Activated naive CD8-positive, alpha-beta T cell treated with anti-CD3 and anti-CD28 coated beads for 36 hours (primary cell): Measurements from ENCODE around the gene ACCSL. TPM values are rescaled to one million over a fixed set of nuclear protein-coding genes. Genes with fewer than 3 reads are reported as not detected.

Source experiments
- DNase-seq: peaks from one replicate; pipeline ENCODE4 v3.0.0; 2021
- H3K27ac Mint-ChIP-seq: one replicate; pipeline ENCODE4 v1.8.0; 2022; ENCODE audit warnings: mild to moderate bottlenecking, moderate library complexity, mixed read lengths
- H3K27me3 Mint-ChIP-seq: one replicate; pipeline ENCODE4 v1.8.0; 2022; ENCODE audit warnings: mild to moderate bottlenecking, mixed read lengths
- H3K36me3 Mint-ChIP-seq: one replicate; pipeline ENCODE4 v1.8.0; 2021; ENCODE audit warnings: mild to moderate bottlenecking, mixed read lengths
- H3K4me1 Mint-ChIP-seq: one replicate; pipeline ENCODE4 v1.8.0; 2021; ENCODE audit warnings: mixed read lengths
- H3K4me3 Mint-ChIP-seq: one replicate; pipeline ENCODE4 v1.8.0; 2022; ENCODE audit warnings: mild to moderate bottlenecking, moderate library complexity, mixed read lengths
- H3K9me3 Mint-ChIP-seq: one replicate; pipeline ENCODE4 v1.8.0; 2022; ENCODE audit warnings: mixed read lengths
- total RNA-seq, 2 experiments: library from RNA; stranded (reverse); gene quantifications; one replicate each; pipeline ENCODE4 v1.2.3, GENCODE V29; 2021

Gene ACCSL
- total RNA-seq, 2 experiments from 2014 or later = not detected

DNA sequence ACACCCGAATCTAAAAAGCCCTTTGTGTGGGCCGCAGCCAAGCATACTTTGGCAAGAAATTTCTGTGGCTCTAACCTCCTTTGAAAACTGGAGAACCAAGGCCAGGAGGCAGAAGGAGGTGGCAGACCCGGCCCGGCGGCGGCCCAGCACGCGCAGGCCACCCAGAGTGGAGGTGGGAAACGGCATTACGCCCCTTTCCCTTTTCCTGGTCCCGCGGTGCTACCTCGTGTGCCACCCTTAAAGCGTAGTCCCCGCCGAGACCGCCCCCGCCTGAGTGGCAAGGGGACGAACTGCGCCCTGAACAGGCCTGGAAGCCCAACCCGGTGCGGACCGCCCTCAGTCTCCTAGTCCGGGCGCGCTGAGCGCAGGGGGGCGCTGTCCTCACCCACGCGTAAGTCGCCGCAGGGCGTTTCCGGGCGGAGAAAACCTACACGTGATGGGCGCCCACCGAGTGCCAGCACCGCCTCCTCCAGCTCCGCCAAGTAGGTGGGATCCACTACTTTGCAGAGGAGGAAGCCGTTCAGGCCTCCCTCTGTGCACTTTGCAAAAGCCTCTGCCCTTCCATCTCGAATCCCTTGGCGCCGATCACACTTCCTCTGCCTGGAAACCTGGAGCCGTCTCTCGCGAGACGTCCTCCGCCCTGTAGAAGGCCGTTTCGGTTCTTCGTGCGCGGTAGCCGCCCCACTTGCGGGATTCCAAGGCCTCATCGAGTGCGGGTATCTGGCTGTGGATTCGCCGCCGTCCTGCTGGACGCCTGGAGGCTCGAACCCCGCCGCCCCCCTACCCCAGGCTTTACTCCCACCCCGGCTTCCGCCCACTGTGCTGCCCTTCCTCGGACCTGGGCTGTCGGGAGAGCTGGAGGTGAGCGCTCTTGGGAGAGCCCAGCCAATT lies 18.3 kb downstream of the ACCSL start, which contains the start of gene ACCS:
TSS of gene ACCS (plus strand) at position 430 of the 891 bp plus-strand sequence. CDS start 1,358 bp downstream, outside the sequence.
- Mint-ChIP-seq H3K27me3 (no peaks in the 10 kb centered on the region), H3K27ac (peak within 1 kb of the TSS; percentile 89), H3K9me3 (no peaks in the 10 kb centered on the region), H3K4me3 (peak within 1 kb of the TSS; percentile 84), H3K36me3 (no peaks in the 10 kb centered on the region), H3K4me1 (peaks cover 15% of the 10 kb centered on the region)
- peak; percentile 89 for DNase-seq

DNA sequence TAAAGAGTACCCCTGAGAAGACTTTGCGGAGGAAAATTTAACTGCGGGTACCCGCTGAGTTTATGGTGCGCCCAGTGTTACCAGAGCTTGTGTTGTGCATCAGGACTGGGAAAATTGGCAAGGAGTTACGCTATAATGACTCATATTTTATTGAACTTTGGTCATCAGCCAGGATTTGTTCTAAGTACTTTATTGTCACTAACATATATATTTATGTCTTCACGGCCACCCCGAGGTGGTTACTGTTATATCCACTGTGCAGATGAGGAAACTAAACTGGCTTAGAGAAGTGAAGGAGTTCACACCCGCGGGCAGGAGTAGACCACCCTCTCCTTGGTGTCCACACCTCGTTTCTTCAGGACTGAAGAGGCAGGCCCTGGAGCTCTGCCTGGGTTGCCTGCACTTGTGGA lies 19.0 kb downstream of the ACCSL start:
- Mint-ChIP-seq H3K4me3 (peak overlapping the region; percentile 84), H3K27ac (peak overlapping the region; percentile 89), H3K4me1 (peaks cover 15% of the 10 kb centered on the region), H3K27me3 (no peaks in the 10 kb centered on the region), H3K9me3 (no peaks in the 10 kb centered on the region), H3K36me3 (no peaks in the 10 kb centered on the region)
- DNase-seq = no peak

DNA sequence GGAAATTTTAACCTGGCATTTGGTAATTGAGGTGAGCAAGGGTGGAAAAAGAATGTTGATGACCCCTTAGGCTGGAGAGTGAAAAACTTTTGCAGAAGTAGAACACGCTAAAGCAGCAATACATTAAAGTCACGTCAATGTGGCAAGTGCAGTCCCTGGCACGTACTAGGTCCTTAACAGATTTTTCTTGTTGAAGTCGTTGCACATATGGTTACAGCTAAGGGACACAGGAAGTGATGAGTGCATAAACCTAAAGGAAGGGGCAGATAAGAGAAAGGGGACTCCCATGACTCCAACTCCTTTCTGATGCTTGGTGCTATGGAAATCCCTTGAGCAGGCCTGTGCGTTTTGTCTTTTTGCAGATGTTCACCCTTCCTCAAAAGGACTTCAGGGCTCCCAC lies 19.5 kb downstream of the ACCSL start:
- no peaks in the 10 kb centered on the region for H3K36me3 Mint-ChIP-seq
- H3K27ac Mint-ChIP-seq = no peak overlapping the region

DNA sequence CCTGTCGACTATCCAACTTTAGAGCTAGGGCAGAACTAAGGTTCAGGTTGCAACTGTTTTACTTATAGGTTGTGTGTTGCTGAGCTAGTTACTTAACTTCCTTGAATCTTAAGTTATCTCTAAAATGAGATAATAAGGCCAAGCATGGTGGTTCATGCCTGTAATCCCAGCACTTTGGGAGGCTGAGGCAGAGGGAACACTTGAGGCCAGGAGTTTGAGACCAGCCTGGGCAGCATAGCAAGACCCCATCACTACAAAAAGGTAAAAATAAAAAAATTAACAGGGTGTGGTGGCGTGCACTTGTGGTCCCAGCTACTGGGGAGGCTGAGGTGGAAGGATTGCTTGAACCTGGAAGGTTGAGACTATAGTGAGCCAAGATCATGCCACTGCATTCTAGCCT lies 20.4 kb downstream of the ACCSL start:
- no peak for DNase-seq
- Mint-ChIP-seq H3K4me3 (no peak overlapping the region), H3K4me1 (peaks cover 15% of the 10 kb centered on the region), H3K9me3 (no peaks in the 10 kb centered on the region), H3K27ac (no peak overlapping the region), H3K27me3 (no peaks in the 10 kb centered on the region), H3K36me3 (no peaks in the 10 kb centered on the region)

More for the DNA sequence above, 19.5 kb downstream of the ACCSL start:
- H3K27me3 Mint-ChIP-seq = no peaks in the 10 kb centered on the region
- H3K4me1 Mint-ChIP-seq = peaks cover 15% of the 10 kb centered on the region
- H3K9me3 Mint-ChIP-seq = no peaks in the 10 kb centered on the region
- H3K4me3 Mint-ChIP-seq = peak overlapping the region; percentile 84
- no peak for DNase-seq

DNA sequence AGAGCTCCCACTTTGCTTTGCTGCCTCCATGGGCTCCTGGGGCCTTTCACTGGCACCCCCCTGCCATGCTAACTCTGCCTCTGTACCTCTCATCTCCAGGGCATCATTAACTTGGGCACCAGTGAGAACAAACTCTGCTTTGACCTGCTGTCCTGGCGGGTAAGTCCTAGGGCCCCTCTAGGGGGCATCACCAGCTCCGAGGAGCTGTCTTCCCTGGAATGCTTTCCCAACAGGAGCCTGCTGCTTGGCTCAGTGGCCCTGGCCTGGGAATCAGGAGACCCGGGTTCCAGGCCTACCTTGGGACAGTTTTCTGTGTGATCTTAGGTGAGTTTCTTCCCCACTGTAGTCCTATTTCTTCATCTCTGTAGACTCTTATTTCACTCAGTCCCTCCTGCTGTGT lies 23.4 kb downstream of the ACCSL start:
- DNase-seq = no peak
- peaks cover 7% of the 10 kb centered on the region for H3K4me1 Mint-ChIP-seq
- H3K9me3 Mint-ChIP-seq = no peaks in the 10 kb centered on the region
- no peak overlapping the region for H3K4me3 Mint-ChIP-seq
- H3K27ac Mint-ChIP-seq = no peak overlapping the region
- no peaks in the 10 kb centered on the region for H3K27me3 Mint-ChIP-seq
- no peaks in the 10 kb centered on the region for H3K36me3 Mint-ChIP-seq

DNA sequence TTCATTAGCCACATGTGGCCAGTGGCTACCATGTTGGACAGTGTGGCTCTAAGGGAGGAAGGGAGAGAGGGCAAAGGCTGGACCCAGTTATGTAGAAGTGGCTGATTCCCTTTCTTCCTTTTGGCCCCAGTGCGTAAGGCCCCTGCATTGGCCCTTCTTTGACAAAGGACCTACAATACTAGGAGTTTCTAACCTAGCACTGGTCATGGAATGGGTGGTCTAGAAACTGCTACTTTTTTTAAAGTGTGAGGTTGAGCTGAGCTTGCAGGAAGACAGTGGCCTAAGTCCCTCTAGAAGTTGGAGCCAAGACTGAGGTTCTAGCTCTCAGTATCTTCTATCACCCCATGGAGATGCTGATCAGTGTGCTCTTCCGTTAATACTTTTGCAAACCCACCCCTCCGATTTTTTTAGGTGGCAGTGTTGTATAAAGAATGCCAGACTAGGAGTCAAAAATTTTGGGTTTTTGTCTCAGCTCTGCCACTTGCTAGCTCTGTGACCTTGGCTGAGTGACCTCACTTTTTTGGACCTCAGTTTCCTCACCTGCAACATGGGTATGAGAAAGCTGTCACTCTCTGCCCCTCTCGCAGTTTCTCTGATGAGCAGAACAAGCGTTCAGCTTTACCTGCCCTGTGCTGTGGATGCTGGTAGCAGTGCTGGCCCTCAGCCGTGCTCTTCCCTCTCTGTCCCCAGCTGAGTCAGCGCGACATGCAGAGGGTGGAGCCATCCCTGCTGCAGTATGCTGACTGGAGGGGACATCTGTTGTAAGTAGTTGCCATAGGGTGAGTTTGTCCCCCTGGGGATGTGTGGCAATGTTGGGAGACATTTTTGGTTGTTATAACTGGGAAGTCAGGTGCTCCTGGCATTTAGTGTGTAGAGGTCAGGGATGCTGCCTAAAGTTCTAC lies 25.2 kb downstream of the ACCSL start:
- no peaks in the 10 kb centered on the region for H3K27me3 Mint-ChIP-seq
- no peak for DNase-seq
- H3K4me1 Mint-ChIP-seq = peaks cover 2% of the 10 kb centered on the region
- H3K27ac Mint-ChIP-seq = no peak overlapping the region
- no peaks in the 10 kb centered on the region for H3K36me3 Mint-ChIP-seq
- no peaks in the 10 kb centered on the region for H3K9me3 Mint-ChIP-seq
- H3K4me3 Mint-ChIP-seq = no peak overlapping the region

DNA sequence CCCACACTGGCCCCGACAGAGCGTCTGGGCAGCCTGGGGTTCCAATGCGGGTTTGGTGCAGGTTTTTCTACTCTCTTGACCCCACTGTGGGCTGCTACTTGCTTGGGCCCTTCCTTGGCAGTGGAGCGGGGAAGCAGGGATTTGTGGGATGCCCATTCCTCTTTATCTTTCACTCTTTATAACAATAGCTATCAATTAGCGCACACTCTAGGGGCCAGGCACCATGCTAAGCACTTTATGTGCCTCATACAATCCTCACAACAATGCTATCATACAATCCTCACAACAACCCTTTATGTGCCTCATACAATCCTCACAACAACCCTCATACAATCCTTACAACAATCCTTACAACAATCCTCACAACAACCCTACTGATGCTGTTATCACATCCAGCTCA lies 31.0 kb downstream of the ACCSL start:
- peaks cover 2% of the 10 kb centered on the region for H3K4me1 Mint-ChIP-seq
- H3K36me3 Mint-ChIP-seq = peaks cover 1% of the 10 kb centered on the region
- no peaks in the 10 kb centered on the region for H3K27me3 Mint-ChIP-seq
- no peak overlapping the region for H3K27ac Mint-ChIP-seq
- H3K9me3 Mint-ChIP-seq = no peaks in the 10 kb centered on the region
- no peak overlapping the region for H3K4me3 Mint-ChIP-seq
- DNase-seq = no peak

DNA sequence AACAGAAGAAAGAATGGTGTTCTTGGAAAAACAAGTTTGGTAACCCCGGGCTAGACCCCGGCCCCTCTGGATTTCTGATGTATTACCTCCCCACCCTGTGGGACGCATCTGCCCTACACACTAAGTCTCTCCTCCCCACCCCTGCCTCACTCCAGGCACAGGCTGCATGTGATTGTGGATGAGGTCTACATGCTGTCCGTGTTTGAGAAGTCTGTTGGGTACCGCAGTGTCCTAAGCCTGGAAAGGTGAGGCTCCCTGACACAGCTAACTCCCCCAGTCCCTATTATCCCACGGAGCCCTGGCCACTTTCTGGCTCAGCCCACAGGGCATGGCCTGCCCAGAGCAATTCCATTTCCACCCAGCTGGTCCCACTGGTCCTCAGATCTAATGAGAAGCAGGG lies 31.6 kb downstream of the ACCSL start:
- DNase-seq = no peak

DNA sequence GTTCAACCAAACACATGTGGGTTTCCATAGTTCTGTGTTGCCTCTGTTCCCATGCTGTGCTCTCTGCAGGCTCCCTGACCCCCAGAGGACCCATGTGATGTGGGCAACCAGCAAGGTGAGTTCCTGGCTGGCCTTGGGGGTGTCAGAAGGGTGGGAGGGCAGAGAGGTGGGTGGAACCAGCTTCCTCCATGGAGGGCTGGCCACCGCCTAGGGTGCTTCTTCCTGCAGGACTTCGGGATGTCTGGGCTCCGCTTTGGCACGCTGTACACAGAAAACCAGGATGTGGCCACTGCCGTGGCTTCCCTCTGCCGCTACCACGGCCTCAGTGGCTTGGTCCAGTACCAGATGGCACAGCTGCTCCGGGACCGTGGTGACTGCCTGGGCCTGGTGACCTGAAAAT lies 33.2 kb downstream of the ACCSL start:
- Mint-ChIP-seq H3K36me3 (peaks cover 11% of the 10 kb centered on the region), H3K27ac (no peak overlapping the region), H3K4me3 (no peak overlapping the region), H3K27me3 (no peaks in the 10 kb centered on the region), H3K9me3 (peaks cover 5% of the 10 kb centered on the region), H3K4me1 (no peaks in the 10 kb centered on the region)
- no peak for DNase-seq

More for the DNA sequence above, 31.6 kb downstream of the ACCSL start:
- Mint-ChIP-seq H3K36me3 (peaks cover 7% of the 10 kb centered on the region), H3K4me3 (no peak overlapping the region), H3K9me3 (no peaks in the 10 kb centered on the region), H3K27ac (no peak overlapping the region), H3K27me3 (no peaks in the 10 kb centered on the region), H3K4me1 (no peaks in the 10 kb centered on the region)

DNA sequence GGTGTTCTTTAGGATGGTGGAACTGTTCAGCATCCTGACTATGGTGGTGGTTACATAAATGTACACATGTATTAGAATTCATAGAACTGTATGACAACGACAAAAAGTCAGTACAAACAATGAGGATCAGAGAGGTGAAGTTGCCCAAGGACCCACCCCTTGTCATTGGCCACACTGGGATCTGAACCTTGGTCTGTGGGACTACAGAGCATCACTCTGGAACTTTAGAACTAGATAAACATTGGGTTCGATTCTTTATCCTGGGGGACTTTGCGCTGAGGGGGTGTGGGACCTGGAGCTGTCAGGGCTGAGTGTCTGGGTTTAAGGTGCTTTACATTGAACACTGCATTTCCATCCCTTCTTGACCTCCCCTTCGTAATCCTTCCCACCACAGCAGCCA lies 34.9 kb downstream of the ACCSL start:
- Mint-ChIP-seq H3K27ac (no peak overlapping the region), H3K36me3 (peaks cover 14% of the 10 kb centered on the region)

DNA sequence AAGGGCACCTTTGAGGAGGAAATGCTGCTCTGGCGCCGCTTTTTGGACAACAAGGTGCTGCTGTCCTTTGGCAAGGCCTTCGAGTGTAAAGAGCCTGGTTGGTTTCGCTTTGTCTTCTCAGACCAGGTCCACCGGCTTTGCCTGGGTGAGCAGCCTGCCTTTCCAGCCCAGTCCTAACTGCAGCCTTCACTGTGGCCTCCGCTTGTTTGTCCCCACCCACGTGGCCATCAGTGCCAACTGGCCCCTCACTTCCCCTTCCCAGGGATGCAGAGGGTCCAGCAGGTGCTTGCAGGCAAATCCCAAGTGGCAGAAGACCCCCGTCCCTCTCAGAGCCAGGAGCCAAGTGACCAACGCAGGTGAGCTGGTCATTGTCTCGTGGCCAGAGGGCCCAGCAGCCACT lies 35.7 kb downstream of the ACCSL start:
- H3K27me3 Mint-ChIP-seq = no peaks in the 10 kb centered on the region
- no peaks in the 10 kb centered on the region for H3K4me1 Mint-ChIP-seq
- no peak overlapping the region for H3K4me3 Mint-ChIP-seq
- no peak overlapping the region for H3K27ac Mint-ChIP-seq
- peaks cover 7% of the 10 kb centered on the region for H3K9me3 Mint-ChIP-seq
- H3K36me3 Mint-ChIP-seq = peaks cover 14% of the 10 kb centered on the region
- no peak for DNase-seq

More for the DNA sequence above, 34.9 kb downstream of the ACCSL start:
- H3K4me1 Mint-ChIP-seq = no peaks in the 10 kb centered on the region
- H3K4me3 Mint-ChIP-seq = no peak overlapping the region
- peaks cover 7% of the 10 kb centered on the region for H3K9me3 Mint-ChIP-seq
- DNase-seq = no peak
- no peaks in the 10 kb centered on the region for H3K27me3 Mint-ChIP-seq

DNA sequence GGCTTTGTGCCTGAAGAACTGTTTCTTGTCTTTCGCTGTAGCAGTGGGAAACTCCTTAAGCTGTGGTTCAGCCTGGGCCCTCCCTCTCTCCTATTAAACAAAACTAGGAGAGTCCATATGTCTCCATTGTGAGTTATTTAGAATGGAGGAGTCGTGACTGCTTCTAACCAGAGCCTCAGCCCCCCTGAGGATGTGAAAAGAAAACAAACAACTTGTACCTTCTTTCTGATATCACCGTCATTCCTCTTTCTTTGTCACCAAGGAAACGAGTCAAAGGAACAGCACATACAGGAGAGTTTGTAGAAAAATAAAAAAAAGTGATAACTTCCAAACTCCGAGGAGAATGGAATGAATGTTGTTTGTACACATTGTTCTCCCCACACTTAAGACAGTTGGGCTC lies 36.1 kb downstream of the ACCSL start:
- DNase-seq = no peak
- H3K4me1 Mint-ChIP-seq = no peaks in the 10 kb centered on the region
- H3K4me3 Mint-ChIP-seq = no peak overlapping the region
- peaks cover 14% of the 10 kb centered on the region for H3K36me3 Mint-ChIP-seq
- H3K27me3 Mint-ChIP-seq = no peaks in the 10 kb centered on the region
- peaks cover 7% of the 10 kb centered on the region for H3K9me3 Mint-ChIP-seq
- H3K27ac Mint-ChIP-seq = no peak overlapping the region

DNA sequence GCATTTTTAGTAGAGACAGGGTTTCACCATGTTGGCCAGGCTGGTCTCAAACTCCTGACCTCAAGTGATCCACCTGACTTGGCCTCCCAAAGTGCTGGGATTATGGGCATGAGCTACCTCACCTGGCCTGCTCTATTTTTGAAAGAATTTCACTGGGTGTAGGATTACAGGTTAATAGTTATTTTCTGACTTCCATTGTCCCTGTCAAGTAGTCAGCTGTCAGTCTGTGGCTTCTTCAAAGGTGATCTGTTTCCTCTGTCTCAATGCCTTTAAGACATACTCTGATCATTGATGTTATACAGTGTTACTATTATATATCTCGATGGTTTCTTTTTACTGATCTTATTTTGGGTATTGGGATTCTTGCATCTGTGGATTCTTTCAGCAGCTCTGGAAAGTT lies 37.5 kb downstream of the ACCSL start:
- Mint-ChIP-seq H3K36me3 (peaks cover 14% of the 10 kb centered on the region), H3K4me3 (no peak overlapping the region), H3K27ac (no peak overlapping the region), H3K27me3 (no peaks in the 10 kb centered on the region), H3K9me3 (peaks cover 7% of the 10 kb centered on the region), H3K4me1 (no peaks in the 10 kb centered on the region)
- no peak for DNase-seq

DNA sequence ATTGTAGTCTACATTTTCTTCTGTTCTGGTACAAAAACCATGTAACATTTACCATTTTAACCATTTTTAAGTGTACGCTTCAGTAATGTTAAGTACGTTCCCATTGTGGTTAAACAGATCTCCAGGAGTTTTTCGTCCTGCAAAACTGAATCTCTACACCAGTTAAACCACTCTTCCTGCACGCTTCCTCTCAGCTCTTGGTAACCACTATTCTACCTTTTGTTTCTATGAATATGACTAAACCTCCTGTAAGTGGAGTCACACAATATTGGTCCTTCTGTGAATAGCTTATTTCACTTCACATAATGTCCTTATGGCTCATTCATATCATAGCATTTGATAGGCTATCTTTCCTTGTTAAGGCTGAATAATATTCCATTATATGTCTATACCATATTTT lies 40.6 kb downstream of the ACCSL start:
- no peak overlapping the region for H3K27ac Mint-ChIP-seq
- no peaks in the 10 kb centered on the region for H3K27me3 Mint-ChIP-seq

DNA sequence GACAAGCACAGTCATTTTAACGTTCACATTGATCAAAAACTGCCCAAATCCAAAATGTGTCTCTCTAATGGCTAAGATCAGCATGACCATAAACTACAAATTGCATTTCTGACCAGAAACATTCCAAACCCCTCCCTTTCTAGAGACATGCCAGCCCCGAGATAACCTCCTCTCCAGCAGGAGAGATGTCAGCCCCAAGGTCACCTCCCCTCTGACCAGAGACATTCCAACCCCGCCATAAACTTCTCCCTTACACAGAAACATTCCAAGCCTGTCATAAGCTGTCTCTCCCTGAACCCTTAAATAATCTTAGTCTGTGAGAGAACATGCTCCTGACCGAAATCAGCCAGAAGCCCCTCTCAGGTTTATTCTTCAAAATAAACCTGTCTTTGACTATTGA lies 41.1 kb downstream of the ACCSL start:
- Mint-ChIP-seq H3K36me3 (peaks cover 12% of the 10 kb centered on the region), H3K27me3 (no peaks in the 10 kb centered on the region), H3K4me1 (no peaks in the 10 kb centered on the region), H3K4me3 (no peak overlapping the region), H3K27ac (no peak overlapping the region), H3K9me3 (peaks cover 7% of the 10 kb centered on the region)
- no peak for DNase-seq

More for the DNA sequence above, 40.6 kb downstream of the ACCSL start:
- no peak for DNase-seq
- H3K4me1 Mint-ChIP-seq = no peaks in the 10 kb centered on the region
- peaks cover 14% of the 10 kb centered on the region for H3K36me3 Mint-ChIP-seq
- H3K4me3 Mint-ChIP-seq = no peak overlapping the region
- peaks cover 7% of the 10 kb centered on the region for H3K9me3 Mint-ChIP-seq
